CD4-positive, alpha-beta T cell treated with Interleukin-4 for 4 hours (primary cell): ENCODE results near the gene INPPL1.
A peak's percentile ranks its signal among the peaks of the same experiment; 100 is the strongest.

Experiments
- DNase-seq: peaks from one replicate; pipeline ENCODE4 v3.0.0-alpha.2; 2020

INPPL1 gene

GRCh38 chr11:72220696-72221363 lies 3.7 kb upstream of the INPPL1 start:
- DNase-seq: no peak

DNA sequence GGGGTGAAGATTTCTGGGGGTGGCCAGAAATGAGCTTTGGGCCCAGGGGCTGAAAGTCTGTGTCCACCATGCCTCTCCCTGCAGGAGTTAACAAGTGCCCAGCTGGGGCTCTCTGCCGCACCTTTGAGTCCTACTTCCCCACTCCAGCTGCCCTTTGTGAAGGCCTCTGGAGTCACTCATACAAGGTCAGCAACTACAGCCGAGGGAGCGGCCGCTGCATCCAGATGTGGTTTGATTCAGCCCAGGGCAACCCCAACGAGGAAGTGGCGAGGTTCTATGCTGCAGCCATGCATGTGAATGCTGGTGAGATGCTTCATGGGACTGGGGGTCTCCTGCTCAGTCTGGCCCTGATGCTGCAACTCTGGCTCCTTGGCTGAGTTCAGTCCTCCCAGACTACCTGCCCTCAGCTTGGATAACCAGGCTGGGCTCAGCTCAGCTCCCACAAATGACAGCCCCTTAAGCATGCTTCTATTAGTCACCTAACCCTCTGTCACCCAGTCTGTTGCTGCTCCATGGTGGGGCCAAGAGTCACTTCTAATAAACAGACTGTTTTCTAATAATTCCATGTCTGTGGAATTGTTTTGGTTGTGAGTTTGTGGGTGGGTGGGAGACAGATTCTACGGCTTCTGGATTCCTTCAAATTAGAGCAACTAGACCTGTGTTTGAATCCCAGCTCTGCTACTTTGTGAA lies 3.0 kb upstream of the INPPL1 start:
- DNase-seq: no peak

DNA sequence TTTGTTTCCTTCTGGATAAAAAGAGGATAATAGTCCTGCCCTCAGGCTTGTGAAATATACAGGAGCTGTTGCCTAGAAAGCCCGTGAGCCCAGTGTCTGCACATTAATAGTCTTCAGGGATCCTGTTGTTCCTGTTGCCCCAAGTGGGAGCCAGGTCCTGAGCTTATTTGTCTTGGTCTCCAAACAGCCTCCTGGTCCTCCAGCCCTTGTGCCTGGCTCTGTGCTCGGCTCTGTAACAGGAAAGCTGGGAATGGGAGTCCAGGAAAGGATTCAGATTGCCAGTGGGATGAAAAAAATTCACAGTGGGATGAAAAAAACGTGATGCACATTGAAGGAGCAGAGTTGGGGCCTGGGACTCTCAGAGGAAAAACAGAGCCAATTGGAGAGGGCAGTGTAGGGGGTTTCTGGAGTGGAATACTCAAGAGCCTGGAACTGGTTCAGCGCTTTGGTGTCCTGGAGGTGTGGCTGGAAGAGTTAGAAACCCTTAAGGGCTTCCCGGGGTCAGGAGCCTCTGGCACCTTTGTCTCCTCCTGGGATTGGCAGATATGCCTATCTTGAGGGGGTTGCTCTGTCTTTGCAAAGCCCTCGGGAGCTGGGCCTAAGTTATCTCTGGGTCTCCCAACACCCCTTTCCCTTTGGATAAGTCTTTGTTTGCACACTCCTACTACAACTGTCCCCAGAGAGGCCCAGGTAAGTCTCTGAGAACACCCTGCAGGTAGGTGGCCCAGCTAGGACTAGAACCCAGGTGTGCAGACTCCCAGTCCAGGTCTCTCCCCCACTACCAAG lies 2.3 kb upstream of the INPPL1 start:
- DNase-seq: no peak

DNA sequence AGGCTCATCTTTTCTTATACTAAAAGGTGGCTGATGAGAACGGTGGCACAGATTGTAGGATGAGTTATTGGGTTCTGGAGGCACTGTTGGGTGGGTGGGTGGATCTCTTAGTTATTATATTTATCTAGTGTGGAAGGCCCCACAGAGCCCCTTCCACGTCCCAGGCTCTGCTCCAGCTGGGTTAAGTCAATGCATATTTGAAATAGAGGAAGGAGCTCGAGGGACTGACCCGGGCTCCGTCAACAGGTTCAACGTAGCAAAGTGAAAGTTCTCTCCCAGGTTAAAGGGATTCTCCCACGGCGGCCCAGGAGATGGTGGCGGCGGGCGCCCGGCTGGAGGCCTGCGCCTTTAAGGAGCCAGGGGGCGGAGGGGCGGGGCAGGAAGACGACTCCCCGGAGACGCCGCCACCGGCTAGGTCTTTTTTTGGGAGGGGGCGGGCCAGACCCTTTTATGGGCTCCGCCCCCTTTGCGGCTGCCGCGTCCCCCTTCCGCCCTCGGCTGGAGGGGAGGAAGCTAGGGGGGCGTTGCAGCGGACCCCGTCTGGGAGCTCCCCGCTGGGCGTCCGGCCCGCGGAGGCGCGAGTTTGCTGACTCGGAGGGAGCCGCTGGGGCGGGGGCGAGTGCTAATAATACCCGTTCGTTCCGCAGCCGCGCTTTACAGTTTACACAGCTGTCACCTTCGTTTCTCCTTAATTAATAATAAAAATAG lies 1.5 kb upstream of the INPPL1 start:
- DNase-seq: peak; percentile 94

- peak; percentile 36 for DNase-seq
Measured at GRCh38 chr11:72223615-72224563, 678 bp upstream of the INPPL1 start.

DNA sequence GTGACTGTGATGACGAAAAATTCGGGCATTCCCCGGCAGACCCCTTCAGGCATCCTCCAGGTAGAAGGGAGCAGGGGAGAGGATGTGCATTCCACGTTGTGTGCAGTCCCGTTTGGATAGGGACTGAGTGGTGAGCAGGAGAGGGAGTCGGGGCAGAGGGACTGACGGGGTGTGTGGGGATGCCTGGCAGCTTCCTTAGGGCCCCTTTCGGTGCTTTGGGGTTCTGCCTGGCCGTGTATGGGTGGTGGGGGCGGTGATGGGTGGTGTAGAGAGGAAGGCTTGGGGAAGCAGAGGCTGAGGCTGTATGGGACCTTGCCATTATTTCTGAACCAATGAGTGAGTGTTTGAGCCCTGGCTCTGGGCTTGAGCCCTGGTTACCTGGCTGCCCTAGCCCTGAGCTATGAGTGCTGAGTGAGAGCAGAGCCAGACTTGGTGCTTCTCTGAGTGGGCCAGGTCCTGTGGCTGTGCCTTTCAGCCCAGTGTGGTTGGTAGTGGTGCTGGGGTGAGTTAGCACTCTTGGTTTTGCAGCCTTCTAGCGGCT lies 914 bp downstream of the INPPL1 start:
- DNase-seq: peak; percentile 26

GRCh38 chr11:72226701-72227100 lies 2.1 kb downstream of the INPPL1 start:
- DNase-seq: no peak

DNA sequence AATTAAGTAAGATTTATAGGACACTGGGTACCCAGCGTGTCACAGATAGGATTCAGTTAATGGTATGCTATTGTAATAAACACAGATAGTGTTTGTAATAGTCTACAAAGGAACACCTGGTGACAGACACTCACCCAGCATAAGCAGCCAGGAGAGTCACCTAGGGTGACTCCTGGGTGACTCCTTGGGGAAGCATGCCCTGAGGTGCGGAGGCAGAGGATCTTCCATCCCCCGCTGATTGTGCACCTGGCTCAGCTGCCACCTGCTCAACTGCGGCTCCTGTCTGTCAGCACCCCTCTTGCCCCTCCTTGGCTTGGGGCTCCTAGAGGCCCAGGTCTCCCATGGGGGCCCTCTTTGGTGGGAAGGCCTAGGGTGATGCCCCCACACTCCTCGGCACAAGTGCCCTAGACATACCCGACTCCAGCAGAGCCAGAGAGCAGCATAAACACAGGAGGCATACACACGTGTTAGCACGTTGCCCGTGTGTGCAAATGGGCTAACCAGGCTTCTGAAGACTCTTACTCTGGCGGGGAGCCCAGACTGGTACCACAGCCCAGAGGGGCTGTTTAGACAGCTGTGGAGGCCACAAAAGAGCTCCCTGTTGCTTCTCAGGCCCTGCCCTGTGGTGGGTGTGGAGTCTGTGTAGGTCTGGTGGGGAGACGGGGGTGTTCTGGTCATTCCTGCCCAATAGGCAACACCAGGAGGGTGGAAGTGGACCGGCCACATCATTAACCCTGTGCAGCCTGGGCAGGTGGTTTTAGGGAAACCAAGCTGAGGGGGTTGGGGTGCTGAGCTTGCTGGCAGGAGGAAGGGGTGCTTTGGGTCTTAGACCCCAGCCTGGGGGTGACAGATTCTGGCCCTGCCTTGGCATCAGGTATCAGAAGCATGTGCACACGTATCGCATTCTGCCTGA lies 3.0 kb downstream of the INPPL1 start:
- DNase-seq: no peak

- no peak for DNase-seq
Measured at GRCh38 chr11:72228229-72228843, 3.8 kb downstream of the INPPL1 start.

- no peak for DNase-seq
Measured at GRCh38 chr11:72228844-72229231, 4.3 kb downstream of the INPPL1 start.

DNA sequence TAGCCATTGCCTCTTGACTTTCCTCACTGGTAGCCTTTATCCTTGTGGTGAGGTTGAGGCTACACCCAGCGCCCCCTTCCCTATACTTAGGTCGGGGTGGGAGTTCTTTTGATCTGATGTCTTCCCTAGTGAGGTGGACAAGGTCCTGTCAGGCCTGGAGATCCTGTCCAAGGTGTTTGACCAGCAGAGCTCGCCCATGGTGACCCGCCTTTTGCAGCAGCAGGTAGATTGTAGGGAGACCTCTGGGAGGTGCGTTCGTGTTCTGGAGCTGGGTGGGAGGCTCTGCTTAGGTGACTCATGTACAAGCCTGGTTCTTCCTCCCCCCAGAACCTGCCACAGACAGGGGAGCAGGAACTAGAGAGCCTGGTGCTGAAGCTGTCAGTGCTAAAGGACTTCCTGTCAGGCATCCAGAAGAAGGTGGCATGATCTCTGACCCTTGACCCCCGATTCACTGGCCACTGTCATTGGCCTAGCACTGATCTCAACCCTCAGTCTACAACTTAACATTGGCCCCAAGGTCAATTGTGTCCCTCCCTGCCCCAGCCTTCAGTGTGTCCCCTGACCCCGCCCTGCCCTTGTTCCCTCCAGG lies 4.9 kb downstream of the INPPL1 start:
- DNase-seq: no peak

- DNase-seq: no peak
Measured at GRCh38 chr11:72229925-72230763, 5.6 kb downstream of the INPPL1 start.

- DNase-seq: no peak
Measured at GRCh38 chr11:72230764-72231365, 6.3 kb downstream of the INPPL1 start.

GRCh38 chr11:72231396-72232259 lies 7.1 kb downstream of the INPPL1 start:
- DNase-seq: no peak

DNA sequence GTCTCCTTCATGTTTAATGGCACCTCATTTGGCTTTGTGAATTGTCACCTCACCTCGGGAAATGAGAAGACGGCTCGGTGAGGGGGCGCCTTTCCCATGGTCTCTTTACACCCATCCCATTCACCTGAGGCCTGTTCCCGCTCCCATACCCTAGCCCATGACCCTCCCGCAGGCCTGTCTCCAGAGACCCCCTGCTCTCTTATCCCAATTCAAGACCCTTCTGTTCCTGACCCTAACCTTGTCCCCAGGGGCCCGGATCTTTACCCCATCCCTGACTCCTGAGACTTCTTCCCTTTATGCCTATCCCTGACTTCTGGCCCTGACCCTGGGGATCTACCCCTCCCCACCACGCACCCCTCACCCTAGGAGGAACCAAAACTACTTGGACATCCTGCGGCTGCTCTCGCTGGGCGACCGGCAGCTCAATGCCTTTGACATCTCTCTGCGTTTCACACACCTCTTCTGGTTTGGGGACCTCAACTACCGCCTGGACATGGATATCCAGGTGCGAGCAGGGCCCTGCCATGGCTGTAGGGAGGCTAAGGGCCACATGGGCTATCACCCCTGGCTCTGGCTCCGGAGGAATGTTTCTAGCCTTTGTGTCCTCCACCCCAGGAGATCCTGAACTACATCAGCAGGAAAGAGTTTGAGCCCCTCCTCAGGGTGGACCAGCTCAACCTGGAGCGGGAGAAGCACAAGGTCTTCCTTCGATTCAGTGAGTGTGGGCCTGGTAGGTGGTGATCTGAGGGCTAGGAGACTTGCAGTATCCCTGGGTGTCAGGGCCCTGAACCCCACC lies 7.9 kb downstream of the INPPL1 start:
- DNase-seq: no peak

- no peak for DNase-seq
Measured at GRCh38 chr11:72233056-72233772, 8.6 kb downstream of the INPPL1 start.
